NCI-H1694 (cell line): ENCODE measurements around the gene NTNG2.
"Not testable (repeated sequence)": the region's sequence is repeated elsewhere in the genome, so short reads cannot be mapped to it uniquely, and the experiment has no call there.

Source experiments
- DNase-seq: peaks from one replicate; lab custom pipeline; 2025; lab: John Stamatoyannopoulos, UW

The NTNG2 gene

GRCh38 chr9:132161743-132162184 lies at the start of gene NTNG2:
NTNG2 (plus strand) TSS chr9:132162058; CDS start chr9:132166832, 4,774 bp downstream.
- DNase-seq, result no peak

GRCh38 chr9:132114102-132114707 lies 47.7 kb upstream of the NTNG2 start:
- no peak for DNase-seq

GRCh38 chr9:132116583-132116982 lies 45.3 kb upstream of the NTNG2 start:
- DNase-seq, result no peak

- no peak for DNase-seq
Observed at GRCh38 chr9:132117694-132118093, 44.2 kb upstream of the NTNG2 start.

- no peak for DNase-seq
Observed at GRCh38 chr9:132121021-132121420, 40.8 kb upstream of the NTNG2 start.

GRCh38 chr9:132124800-132125199 lies 37.1 kb upstream of the NTNG2 start:
- DNase-seq, result no peak

GRCh38 chr9:132125361-132125760 lies 36.5 kb upstream of the NTNG2 start:
- no peak for DNase-seq

- DNase-seq, result no peak
Observed at GRCh38 chr9:132125944-132126679, 35.7 kb upstream of the NTNG2 start.

GRCh38 chr9:132126680-132127236 lies 35.1 kb upstream of the NTNG2 start:
- no peak for DNase-seq

GRCh38 chr9:132127888-132128534 lies 33.8 kb upstream of the NTNG2 start:
- no peak for DNase-seq

GRCh38 chr9:132129535-132129934 lies 32.3 kb upstream of the NTNG2 start:
- DNase-seq, result no peak

- not testable (repeated sequence) for DNase-seq
Observed at GRCh38 chr9:132134085-132134484, 27.8 kb upstream of the NTNG2 start.

GRCh38 chr9:132135456-132135855 lies 26.4 kb upstream of the NTNG2 start:
- no peak for DNase-seq

- DNase-seq, result no peak
Observed at GRCh38 chr9:132136151-132136780, 25.6 kb upstream of the NTNG2 start.

GRCh38 chr9:132141344-132141947 lies 20.4 kb upstream of the NTNG2 start:
- peak; percentile 22 for DNase-seq

GRCh38 chr9:132141948-132142594 lies 19.8 kb upstream of the NTNG2 start:
- no peak for DNase-seq

- no peak for DNase-seq
Observed at GRCh38 chr9:132142924-132143323, 18.9 kb upstream of the NTNG2 start.

GRCh38 chr9:132143359-132143758 lies 18.5 kb upstream of the NTNG2 start:
- DNase-seq, result no peak

- no peak for DNase-seq
Observed at GRCh38 chr9:132144708-132145365, 17.0 kb upstream of the NTNG2 start.

GRCh38 chr9:132146039-132146438 lies 15.8 kb upstream of the NTNG2 start:
- DNase-seq, result no peak

- no peak for DNase-seq
Observed at GRCh38 chr9:132146575-132146974, 15.3 kb upstream of the NTNG2 start.
